PC-9 (cell line): ENCODE measurements around the gene TMEM205.

Experiments
- EZH2 ChIP-seq: fragments of 200-600 bp; sonication (generic); IDR thresholded peaks from 2 replicates; pipeline ENCODE4 v1.8.0; 2017; ENCODE audit warnings: antibody characterized with exemption, low read depth
- TF ChIP-seq, protein P1 (sequence below): fragments of 200-600 bp; sonication (generic); conservative IDR thresholded peaks from 2 replicates; pipeline ENCODE4 v1.6.1; 2017; ENCODE audit warnings: mixed run types, antibody characterized with exemption, mild to moderate bottlenecking, moderate library complexity

DNA sequence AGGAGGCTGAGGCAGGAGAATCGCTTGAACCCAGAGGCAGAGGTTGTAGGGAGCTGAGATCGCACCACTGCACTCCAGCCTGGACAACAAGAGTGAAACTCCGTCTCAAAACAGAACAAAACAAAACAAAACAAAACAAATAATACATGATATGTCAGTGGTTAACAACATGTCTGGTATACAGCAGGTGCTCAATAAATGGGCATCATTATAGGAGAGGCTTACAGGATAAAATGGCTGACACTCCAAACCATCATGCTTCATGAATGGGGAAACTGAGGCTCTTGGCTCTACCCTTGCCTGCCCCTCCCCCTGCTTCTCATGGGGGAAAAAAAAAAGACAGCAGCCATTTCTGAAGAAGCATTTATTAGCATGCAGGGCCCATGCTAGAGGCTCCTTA is 3.6 kb downstream of the TMEM205 start:
- TF ChIP-seq, protein P1, sequence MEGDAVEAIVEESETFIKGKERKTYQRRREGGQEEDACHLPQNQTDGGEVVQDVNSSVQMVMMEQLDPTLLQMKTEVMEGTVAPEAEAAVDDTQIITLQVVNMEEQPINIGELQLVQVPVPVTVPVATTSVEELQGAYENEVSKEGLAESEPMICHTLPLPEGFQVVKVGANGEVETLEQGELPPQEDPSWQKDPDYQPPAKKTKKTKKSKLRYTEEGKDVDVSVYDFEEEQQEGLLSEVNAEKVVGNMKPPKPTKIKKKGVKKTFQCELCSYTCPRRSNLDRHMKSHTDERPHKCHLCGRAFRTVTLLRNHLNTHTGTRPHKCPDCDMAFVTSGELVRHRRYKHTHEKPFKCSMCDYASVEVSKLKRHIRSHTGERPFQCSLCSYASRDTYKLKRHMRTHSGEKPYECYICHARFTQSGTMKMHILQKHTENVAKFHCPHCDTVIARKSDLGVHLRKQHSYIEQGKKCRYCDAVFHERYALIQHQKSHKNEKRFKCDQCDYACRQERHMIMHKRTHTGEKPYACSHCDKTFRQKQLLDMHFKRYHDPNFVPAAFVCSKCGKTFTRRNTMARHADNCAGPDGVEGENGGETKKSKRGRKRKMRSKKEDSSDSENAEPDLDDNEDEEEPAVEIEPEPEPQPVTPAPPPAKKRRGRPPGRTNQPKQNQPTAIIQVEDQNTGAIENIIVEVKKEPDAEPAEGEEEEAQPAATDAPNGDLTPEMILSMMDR = no peak
- TF ChIP-seq EZH2 = no peak
